NCI-H1105 (cell line): Measurements from ENCODE around the gene TMEM132D.
"Not testable (repeated sequence)": the region's sequence is repeated elsewhere in the genome, so short reads cannot be mapped to it uniquely, and the experiment has no call there.

Experiments used
- DNase-seq: peaks from one replicate; lab custom pipeline; 2025; lab: John Stamatoyannopoulos, UW

TMEM132D gene

GRCh38 chr12:129903956-129904829 is at the start of gene TMEM132D:
Gene TMEM132D, minus strand, starts transcription at chr12:129904025.
- no peak for DNase-seq

- DNase-seq, result no peak
These were observed 45.8 kb upstream of the TMEM132D start for GRCh38 chr12:129949651-129950050.

- no peak for DNase-seq
These were observed 37.8 kb upstream of the TMEM132D start for GRCh38 chr12:129941618-129942017.

GRCh38 chr12:129938089-129938488 is 34.3 kb upstream of the TMEM132D start:
- no peak for DNase-seq

GRCh38 chr12:129937426-129937825 is 33.6 kb upstream of the TMEM132D start:
- no peak for DNase-seq

- no peak for DNase-seq
These were observed 24.8 kb upstream of the TMEM132D start for GRCh38 chr12:129928643-129929042.

- no peak for DNase-seq
These were observed 23.6 kb upstream of the TMEM132D start for GRCh38 chr12:129927316-129927900.

- DNase-seq, result peak; percentile 79
These were observed 7.7 kb upstream of the TMEM132D start for GRCh38 chr12:129911428-129912049.

- DNase-seq, result no peak
These were observed 5.5 kb upstream of the TMEM132D start for GRCh38 chr12:129909051-129910020.

- DNase-seq, result no peak
These were observed 506 bp downstream of the TMEM132D start for GRCh38 chr12:129903092-129903945.

- no peak for DNase-seq
These were observed 1.3 kb downstream of the TMEM132D start for GRCh38 chr12:129902371-129903091.

- no peak for DNase-seq
These were observed 2.6 kb downstream of the TMEM132D start for GRCh38 chr12:129901254-129901653.

- DNase-seq, result no peak
These were observed 3.5 kb downstream of the TMEM132D start for GRCh38 chr12:129900306-129900705.

- not testable (repeated sequence) for DNase-seq
These were observed 4.8 kb downstream of the TMEM132D start for GRCh38 chr12:129899045-129899444.

GRCh38 chr12:129893691-129894090 is 10.1 kb downstream of the TMEM132D start:
- DNase-seq, result no peak

GRCh38 chr12:129887101-129887500 is 16.7 kb downstream of the TMEM132D start:
- DNase-seq, result no peak

GRCh38 chr12:129886541-129886940 is 17.3 kb downstream of the TMEM132D start:
- DNase-seq, result no peak

- DNase-seq, result no peak
These were observed 18.5 kb downstream of the TMEM132D start for GRCh38 chr12:129885287-129885686.

- DNase-seq, result no peak
These were observed 26.4 kb downstream of the TMEM132D start for GRCh38 chr12:129877411-129877810.

- no peak for DNase-seq
These were observed 30.0 kb downstream of the TMEM132D start for GRCh38 chr12:129873833-129874208.
